H1 (cell line): Measurements from ENCODE around the gene ENO2. TPM values are rescaled to one million over a fixed set of nuclear protein-coding genes. Genes with fewer than 3 reads are reported as not detected.

Source experiments
- CTCF ChIA-PET: fragments of 300-600 bp; sonication (Branson Sonifier 250); formaldehyde crosslinking; loops from one replicate; lab custom pipeline; 2021; ENCODE audit not compliant: partially characterized antibody; lab: Charles Lee
- POLR2A ChIA-PET: fragments of 300-600 bp; sonication (Branson Sonifier 250); formaldehyde crosslinking; loops from one replicate; lab custom pipeline; 2021; ENCODE audit warnings: inconsistent platforms; ENCODE audit not compliant: partially characterized antibody; lab: Charles Lee
- DNase-seq, 2 experiments: peaks; one replicate each; pipeline versions ENCODE4 v3.0.0 to v3.0.0-alpha.2; 2010 to 2022; ENCODE audit warnings: low spot score in 2 of 2, low read depth in 1 of 2, mixed read lengths in 1 of 2
- FAIRE-seq: peaks from 2 replicates; lab custom pipeline; 2011; peaks lifted over from hg19 to GRCh38; lab: Jason Lieb, UNC
- H2AFZ ChIP-seq: 2 replicates; pipeline ENCODE4 v1.8.1; 2012; ENCODE audit warnings: low read length, inconsistent platforms
- H2AK5ac ChIP-seq: 2 replicates; pipeline ENCODE4 v1.6.1; 2013; ENCODE audit warnings: low read depth, low read length
- H2BK120ac ChIP-seq: replicated peaks from 2 replicates; pipeline ENCODE3; 2013; ENCODE audit warnings: low read depth, low read length, inconsistent platforms
- H2BK12ac ChIP-seq: 2 replicates; pipeline ENCODE4 v1.6.1; 2013; ENCODE audit warnings: low read depth, low read length
- H2BK15ac ChIP-seq: 2 replicates; pipeline ENCODE4 v1.6.1; 2013; ENCODE audit warnings: low read length
- H2BK20ac ChIP-seq: 2 replicates; pipeline ENCODE4 v1.6.1; 2013; ENCODE audit warnings: low read length
- H2BK5ac ChIP-seq: 2 replicates; pipeline ENCODE4 v1.6.1; 2013; ENCODE audit warnings: low read depth, low read length
- H3K14ac ChIP-seq: 2 replicates; pipeline ENCODE4 v1.6.1; 2013; ENCODE audit warnings: inconsistent platforms; ENCODE audit not compliant: insufficient read length
- H3K18ac ChIP-seq: 2 replicates; pipeline ENCODE4 v1.6.1; 2013; ENCODE audit warnings: low read length; ENCODE audit errors: extremely low read depth
- H3K23ac ChIP-seq: 2 replicates; pipeline ENCODE4 v1.6.1; 2013; ENCODE audit warnings: inconsistent platforms; ENCODE audit not compliant: insufficient read length
- H3K23me2 ChIP-seq: 2 replicates; pipeline ENCODE4 v1.6.1; 2013; ENCODE audit warnings: low read depth, low read length
- H3K27ac ChIP-seq: 2 replicates; pipeline ENCODE4 v1.6.1; 2011; ENCODE audit warnings: low read depth, low read length, inconsistent platforms
- H3K27me3 ChIP-seq, 4 experiments: replicated peaks in 1 of 4; 1 replicate in 1 of 4; 2 replicates in 3 of 4; pipeline versions ENCODE4 v1.6.1 to v1.8.1; 2011 to 2013; ENCODE audit warnings: low read length in 3 of 4, mild to moderate bottlenecking in 3 of 4, inconsistent platforms in 2 of 4, mixed read lengths in 2 of 4, moderate library complexity in 1 of 4; ENCODE audit not compliant: control insufficient read depth in 3 of 4, insufficient read depth in 3 of 4; ENCODE audit errors: extremely low read depth in 1 of 4
- H3K36me3 ChIP-seq, 4 experiments: 2 replicates each; pipeline versions ENCODE4 v1.6.1 to v1.8.1; 2011 to 2013; ENCODE audit warnings: mild to moderate bottlenecking in 4 of 4, low read length in 3 of 4, moderate library complexity in 2 of 4, control low read depth in 1 of 4, inconsistent platforms in 1 of 4; ENCODE audit not compliant: insufficient read depth in 4 of 4, control insufficient read depth in 2 of 4
- H3K4ac ChIP-seq: replicated peaks from 2 replicates; pipeline ENCODE3; 2013; ENCODE audit warnings: low read length, low read depth, mixed read lengths, inconsistent platforms; ENCODE audit not compliant: insufficient read length
- H3K4me1 ChIP-seq, 4 experiments: replicated peaks in 1 of 4; 1 replicate in 1 of 4; 2 replicates in 3 of 4; pipeline versions ENCODE4 v1.6.1 to v1.8.1; 2011 to 2013; ENCODE audit warnings: low read length in 3 of 4, inconsistent platforms in 2 of 4, mixed read lengths in 1 of 4; ENCODE audit not compliant: insufficient read depth in 4 of 4, control insufficient read depth in 3 of 4
- H3K4me2 ChIP-seq, 2 experiments: 2 replicates each; pipeline versions ENCODE4 v1.6.1 to v1.8.1; 2011 to 2013; ENCODE audit warnings: low read depth in 2 of 2, low read length in 2 of 2, control low read depth in 1 of 2, inconsistent platforms in 1 of 2, mild to moderate bottlenecking in 1 of 2; ENCODE audit not compliant: insufficient read depth in 1 of 2
- H3K4me3 ChIP-seq, 4 experiments: fragments of 200-600, 300-600 bp in 1 of 4; sonication (generic), shearing (Covaris generic), sonication (Bioruptor Twin) in 1 of 4; 2 replicates each; pipeline versions ENCODE4 v1.5.1 to v1.8.1; 2011 to 2016; ENCODE audit warnings: low read length in 4 of 4, low read depth in 3 of 4, control low read depth in 2 of 4, inconsistent platforms in 2 of 4, mild to moderate bottlenecking in 2 of 4, mixed read lengths in 1 of 4, moderate library complexity in 1 of 4; ENCODE audit not compliant: insufficient read depth in 2 of 4; ENCODE audit errors: extremely low read depth in 1 of 4
- H3K56ac ChIP-seq: replicated peaks from 2 replicates; pipeline ENCODE3; 2013; ENCODE audit warnings: low read depth, mild to moderate bottlenecking, mixed read lengths, low read length, inconsistent platforms; ENCODE audit not compliant: insufficient read length
- H3K79me1 ChIP-seq: 2 replicates; pipeline ENCODE4 v1.6.1; 2013; ENCODE audit warnings: low read depth, low read length, control low read depth
- H3K79me2 ChIP-seq, 2 experiments: 2 replicates each; pipeline versions ENCODE4 v1.6.1 to v1.8.1; 2012 to 2013; ENCODE audit warnings: low read length in 2 of 2, mild to moderate bottlenecking in 2 of 2, inconsistent platforms in 1 of 2; ENCODE audit not compliant: insufficient read depth in 2 of 2, control insufficient read depth in 1 of 2
- H3K9ac ChIP-seq, 4 experiments: replicated peaks in 1 of 4; 1 replicate in 1 of 4; 2 replicates in 3 of 4; pipeline versions ENCODE4 v1.6.1 to v1.8.1; 2011 to 2013; ENCODE audit warnings: low read depth in 3 of 4, low read length in 3 of 4, control low read depth in 2 of 4, mild to moderate bottlenecking in 2 of 4, moderate library complexity in 2 of 4, inconsistent platforms in 1 of 4; ENCODE audit errors: extremely low read depth in 1 of 4
- H3K9me3 ChIP-seq, 2 experiments: 2 replicates each; pipeline versions ENCODE4 v1.6.1 to v1.8.1; 2012 to 2013; ENCODE audit warnings: mild to moderate bottlenecking in 2 of 2, moderate library complexity in 2 of 2, control low read depth in 1 of 2, inconsistent platforms in 1 of 2, low read depth in 1 of 2, low read length in 1 of 2, mixed read lengths in 1 of 2; ENCODE audit not compliant: insufficient read depth in 2 of 2
- H4K20me1 ChIP-seq, 2 experiments: replicated peaks in 1 of 2; 2 replicates each; pipeline versions ENCODE3 to v1.8.1; 2011 to 2013; ENCODE audit warnings: inconsistent platforms in 2 of 2, low read length in 2 of 2, mild to moderate bottlenecking in 1 of 2; ENCODE audit not compliant: insufficient read depth in 2 of 2, control insufficient read depth in 1 of 2
- H4K5ac ChIP-seq: 2 replicates; pipeline ENCODE4 v1.6.1; 2013; ENCODE audit warnings: low read length, low read depth, mixed read lengths, inconsistent platforms; ENCODE audit not compliant: insufficient read length
- H4K8ac ChIP-seq: 2 replicates; pipeline ENCODE4 v1.8.0; 2013; ENCODE audit warnings: mild to moderate bottlenecking, moderate library complexity, low read length, inconsistent platforms; ENCODE audit not compliant: insufficient read depth; ENCODE audit errors: extremely low read depth
- H4K91ac ChIP-seq: replicated peaks from 2 replicates; pipeline ENCODE3; 2013; ENCODE audit warnings: low read length, mixed read lengths, inconsistent platforms; ENCODE audit not compliant: insufficient read length
- ASH2L ChIP-seq: fragments of 200-600, 300-600 bp; sonication (generic); IDR thresholded peaks from one replicate; pipeline ENCODE4 v1.7.1; 2017; ENCODE audit warnings: low read length
- ATF3 ChIP-seq: IDR thresholded peaks from 2 replicates; pipeline ENCODE4 v1.6.1; 2011; ENCODE audit warnings: low read depth, mild to moderate bottlenecking, low read length; ENCODE audit not compliant: insufficient read depth
- CHD2 ChIP-seq: IDR thresholded peaks from 2 replicates; pipeline ENCODE4 v1.6.1; 2012; ENCODE audit warnings: low read length, improper control_type of control experiment
- GTF2F1 ChIP-seq: IDR thresholded peaks from 2 replicates; pipeline ENCODE4 v1.6.1; 2012; ENCODE audit warnings: low read depth, low read length, improper control_type of control experiment, borderline replicate concordance
- HDAC6 ChIP-seq: IDR thresholded peaks from one replicate; pipeline ENCODE4 v1.7.1; 2012; ENCODE audit warnings: low read depth, mild to moderate bottlenecking, inconsistent platforms, low read length, moderate library complexity
- JUND ChIP-seq: IDR thresholded peaks from 2 replicates; pipeline ENCODE4 v1.6.1; 2011; ENCODE audit warnings: mild to moderate bottlenecking, improper control_type of control experiment, low read length
- MAFK ChIP-seq: IDR thresholded peaks from 2 replicates; pipeline ENCODE4 v1.6.1; 2012; ENCODE audit warnings: low read depth, mild to moderate bottlenecking, improper control_type of control experiment, low read length
- NRF1 ChIP-seq: IDR thresholded peaks from 2 replicates; pipeline ENCODE4 v1.6.1; 2011; ENCODE audit warnings: mild to moderate bottlenecking, low read depth, low read length, improper control_type of control experiment
- PHF8 ChIP-seq: fragments of 200-600 bp; sonication (generic); conservative IDR thresholded peaks from 2 replicates; pipeline ENCODE4 v1.7.1; 2012; ENCODE audit warnings: low read depth, mild to moderate bottlenecking, inconsistent platforms, low read length, moderate library complexity
- POLR2A ChIP-seq, 2 experiments: IDR thresholded peaks; 1 replicate in 1 of 2; 2 replicates in 1 of 2; pipeline ENCODE4 v1.6.1; 2011; ENCODE audit warnings: low read depth in 2 of 2, low read length in 2 of 2, mild to moderate bottlenecking in 2 of 2; ENCODE audit errors: control extremely low read depth in 1 of 2
- POLR2AphosphoS5 ChIP-seq: IDR thresholded peaks from 2 replicates; pipeline ENCODE4 v1.6.1; 2011; ENCODE audit warnings: low read depth, low read length
- TAF1 ChIP-seq: IDR thresholded peaks from 2 replicates; pipeline ENCODE4 v1.6.1; 2011; ENCODE audit warnings: mild to moderate bottlenecking, low read depth, low read length
- WGBS, 2 experiments: shearing (Covaris generic) in 1 of 2; methylation state at CpG; one replicate each; pipeline versions ENCODE4 v1.1.6 to v1.1.7; 2013 to 2015; ENCODE audit warnings: low lambda C conversion rate in 2 of 2, mixed read lengths in 2 of 2, inconsistent platforms in 1 of 2, low coverage in 1 of 2, missing lambda C conversion rate in 1 of 2; ENCODE audit not compliant: insufficient replicate concordance in 2 of 2, insufficient coverage in 1 of 2, insufficient read length in 1 of 2; ENCODE audit errors: extremely low coverage in 1 of 2, missing lambda C conversion rate in 1 of 2; 5-methylcytosine and 5-hydroxymethylcytosine counted together
- polyA plus RNA-seq, 7 experiments: library from polyadenylated mRNA; depleted of rRNA in 3 of 7; stranded (reverse) in 5 of 7; unstranded in 2 of 7; fragments of >200 nt in 5 of 7; fragments of 200-250 nt in 2 of 7; gene quantifications; 1 replicate in 5 of 7; 2 replicates in 1 of 7; 4 replicates in 1 of 7; pipeline versions ENCODE4 v1.2.1 to v1.2.3, GENCODE V29; 2011 to 2013; ENCODE audit warnings: missing spikeins in 2 of 7, mixed read lengths in 2 of 7
- total RNA-seq: library from RNA; stranded (reverse); fragmentation: NEBNext Ultra II Directional; extraction: Animal tissue kit (Norgen Biotek cat#: 25700); gene quantifications from 2 replicates; pipeline ENCODE4 v1.2.1, GENCODE V29; 2021

Gene ENO2
- total and polyA plus RNA-seq, 2 of the 8 experiments (the other 6 are each of a cell fraction or from before 2014, with no cell fraction given): 92.4 to 102 TPM

DNA sequence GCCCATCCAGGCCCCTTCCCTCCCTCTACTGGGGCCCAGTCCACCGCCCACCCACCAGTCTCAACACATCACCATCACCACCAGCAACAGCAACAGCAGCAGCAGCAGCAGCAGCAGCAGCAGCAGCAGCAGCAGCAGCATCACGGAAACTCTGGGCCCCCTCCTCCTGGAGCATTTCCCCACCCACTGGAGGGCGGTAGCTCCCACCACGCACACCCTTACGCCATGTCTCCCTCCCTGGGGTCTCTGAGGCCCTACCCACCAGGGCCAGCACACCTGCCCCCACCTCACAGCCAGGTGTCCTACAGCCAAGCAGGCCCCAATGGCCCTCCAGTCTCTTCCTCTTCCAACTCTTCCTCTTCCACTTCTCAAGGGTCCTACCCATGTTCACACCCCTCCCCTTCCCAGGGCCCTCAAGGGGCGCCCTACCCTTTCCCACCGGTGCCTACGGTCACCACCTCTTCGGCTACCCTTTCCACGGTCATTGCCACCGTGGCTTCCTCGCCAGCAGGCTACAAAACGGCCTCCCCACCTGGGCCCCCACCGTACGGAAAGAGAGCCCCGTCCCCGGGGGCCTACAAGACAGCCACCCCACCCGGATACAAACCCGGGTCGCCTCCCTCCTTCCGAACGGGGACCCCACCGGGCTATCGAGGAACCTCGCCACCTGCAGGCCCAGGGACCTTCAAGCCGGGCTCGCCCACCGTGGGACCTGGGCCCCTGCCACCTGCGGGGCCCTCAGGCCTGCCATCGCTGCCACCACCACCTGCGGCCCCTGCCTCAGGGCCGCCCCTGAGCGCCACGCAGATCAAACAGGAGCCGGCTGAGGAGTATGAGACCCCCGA is 22.5 kb downstream of the ENO2 start:
- no peak overlapping the region for H4K5ac ChIP-seq
- peaks cover 0 to 13% (median 5%) of the 10 kb centered on the region in 4 experiments; a peak in 5 of 7 replicates for H3K4me1 ChIP-seq
- no peak overlapping the region for H2BK12ac ChIP-seq
- H4K91ac ChIP-seq: no peak overlapping the region
- no peaks in the 10 kb centered on the region for H3K27me3 ChIP-seq
- H2AFZ ChIP-seq: no peak overlapping the region
- FAIRE-seq (no peak), DNase-seq (peak in 1 of 2 experiments; percentile 71)
- peak overlapping the region; percentile 42 to 69 (median 58) for H3K4me3 ChIP-seq
- H2BK5ac ChIP-seq: peak overlapping the region; percentile 79
- H3K36me3 ChIP-seq: peaks cover 14 to 49% (median 31%) of the 10 kb centered on the region in 4 experiments
- peak overlapping the region; percentile 9 for H3K56ac ChIP-seq
- WGBS, 2 experiments: 45% methylated on average over 27 of the region's 36 CpGs; no CpG with 5 or more reads in 1 of the 2 experiments
- H3K79me1 ChIP-seq: peaks cover 12% of the 10 kb centered on the region
- peaks cover 4% of the 10 kb centered on the region; the same call in 1 of the 2 replicates for H3K23me2 ChIP-seq
- ChIA-PET CTCF (interaction anchor here (1.1 to 20.2 kb wide), 11 partner anchors 9 to 384 kb away, joined by 3 to 253 read pairs (median 5); partner anchors contain the start of genes ATN1, SPSB2 and TPI1), POLR2A (interaction anchor here (0.6 to 44.0 kb wide), 14 partner anchors 5 to 324 kb away, joined by 3 to 1596 read pairs (median 4); partner anchors contain the start of genes ATN1, C12orf57, CDCA3 and EMG1)
- H2BK15ac ChIP-seq: no peak overlapping the region
- H3K27ac ChIP-seq: no peak overlapping the region
- peak overlapping the region; percentile 46 to 71 for H3K4me2 ChIP-seq
- H3K4ac ChIP-seq: no peak overlapping the region
- H3K14ac ChIP-seq: no peak overlapping the region
- H3K23ac ChIP-seq: no peak overlapping the region
- H3K9me3 ChIP-seq: no peaks in the 10 kb centered on the region
- no peak overlapping the region for H2AK5ac ChIP-seq
- H4K20me1 ChIP-seq: peaks cover 15% of the 10 kb centered on the region in 2 experiments
- no peak overlapping the region for H2BK120ac ChIP-seq
- peak overlapping the region in 2 of 4 experiments; percentile 93 to 95; a peak in 2 of 7 replicates for H3K9ac ChIP-seq
- H3K79me2 ChIP-seq: peaks cover 0 to 12% of the 10 kb centered on the region in 2 experiments; a peak in 2 of 4 replicates
- no peak overlapping the region for H2BK20ac ChIP-seq
- peak overlapping the region; percentile 71; the same call in 1 of the 2 replicates for H3K18ac ChIP-seq
- H4K8ac ChIP-seq: peak overlapping the region; percentile 39
- TF ChIP-seq POLR2AphosphoS5 (0 out of 2 replicates have a peak, but pooled peaks have one; percentile 27), TAF1 (no peak), POLR2A (IDR thresholded peaks at IDR 0.05; ENCODE audit: control extremely low read depth in 1 of 2, low read depth in 2 of 2, low read length in 2 of 2) (no peak), ATF3 (no peak), GTF2F1 (no peak), ASH2L (no peak), NRF1 (no peak), PHF8 (no peak), HDAC6 (no peak), JUND (no peak), MAFK (no peak), CHD2 (no peak)
